Measurements from ENCODE around the gene FAM124A. TPM values are rescaled to one million over a fixed set of nuclear protein-coding genes. Genes with fewer than 3 reads are reported as not detected.

Gene FAM124A
- total RNA-seq, 1 experiment from 2014 or later = 3.1 TPM

DNA sequence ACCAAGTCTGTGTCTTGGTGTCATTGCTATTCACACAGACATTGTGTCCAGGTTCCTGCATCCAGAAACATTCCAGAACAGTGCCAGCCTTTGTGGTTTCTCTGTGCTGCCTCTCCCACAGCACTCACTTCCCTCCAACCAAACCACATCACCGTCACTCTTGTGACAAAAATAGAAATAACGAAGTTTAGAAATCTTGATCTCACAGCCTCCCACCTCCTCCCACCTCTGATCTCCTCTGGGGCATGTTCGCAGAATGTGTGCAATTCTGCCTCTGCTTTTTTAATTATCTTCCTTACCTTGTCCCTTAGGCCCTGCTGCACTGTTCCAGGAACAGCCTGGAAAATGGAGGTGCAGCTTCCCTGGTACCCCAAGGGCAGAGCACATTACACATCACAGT is 108.6 kb downstream of the FAM124A start:
- no peaks in the 10 kb centered on the region for H3K9me2 ChIP-seq (ENCODE audit: insufficient read depth)
- RAD21 ChIA-PET (ENCODE audit: low non-redundant PET in 1 of 2, low total read pairs in 2 of 2, uncharacterized antibody in 2 of 2, unreplicated experiment in 2 of 2) = no interaction called here
- no peak overlapping the region for H2AFZ ChIP-seq (ENCODE audit: low read depth, low read length, poor library complexity, severe bottlenecking)
- no peak overlapping the region for H3K27ac ChIP-seq (ENCODE audit: low read depth, low read length)
- POLR2A ChIA-PET = interaction anchor here (0.6 kb wide), 1 partner anchor 779 kb away, joined by 3 read pairs; no protein-coding TSS in a partner anchor
- H3K4me2 ChIP-seq (ENCODE audit: low read length) = no peak overlapping the region
- TF ChIP-seq ZFX (IDR thresholded peaks at IDR 0.05) (no peak), EGR1 (IDR thresholded peaks at IDR 0.05; ENCODE audit: low read depth) (no peak)
- H3K27me3 ChIP-seq (ENCODE audit: insufficient read depth, low read length) = no peaks in the 10 kb centered on the region
- intact Hi-C loops (cut with micrococcal nuclease) = no loop called here
- no peaks in the 10 kb centered on the region for H3K79me2 ChIP-seq (ENCODE audit: insufficient read depth, low read length)
- H4K20me1 ChIP-seq (ENCODE audit: insufficient read depth) = no peaks in the 10 kb centered on the region
- BruUV-seq (replicated peaks) = no TSS peak
- DNase-seq (ENCODE audit: low read depth, low spot score) = no peak
- no peaks in the 10 kb centered on the region for H3K36me3 ChIP-seq (ENCODE audit: control insufficient read depth in 1 of 2, insufficient read depth in 2 of 2, low read length in 2 of 2)
- no peak overlapping the region for H3K9ac ChIP-seq (ENCODE audit: low read length)
- no peak for ATAC-seq
- CTCF ChIA-PET = no interaction called here
- no peaks in the 10 kb centered on the region for H3K4me1 ChIP-seq (ENCODE audit: control insufficient read depth in 1 of 2, insufficient read depth in 2 of 2, low read length in 2 of 2)
- no peak overlapping the region for H3K4me3 ChIP-seq (replicated peaks in 1 of 2; ENCODE audit: low read depth in 1 of 2, low read length in 2 of 2)
- H3K9me3 ChIP-seq (ENCODE audit: control insufficient read depth in 1 of 2, insufficient read depth in 1 of 2, low read depth in 1 of 2, low read length in 2 of 2) = no peaks in the 10 kb centered on the region

DNA sequence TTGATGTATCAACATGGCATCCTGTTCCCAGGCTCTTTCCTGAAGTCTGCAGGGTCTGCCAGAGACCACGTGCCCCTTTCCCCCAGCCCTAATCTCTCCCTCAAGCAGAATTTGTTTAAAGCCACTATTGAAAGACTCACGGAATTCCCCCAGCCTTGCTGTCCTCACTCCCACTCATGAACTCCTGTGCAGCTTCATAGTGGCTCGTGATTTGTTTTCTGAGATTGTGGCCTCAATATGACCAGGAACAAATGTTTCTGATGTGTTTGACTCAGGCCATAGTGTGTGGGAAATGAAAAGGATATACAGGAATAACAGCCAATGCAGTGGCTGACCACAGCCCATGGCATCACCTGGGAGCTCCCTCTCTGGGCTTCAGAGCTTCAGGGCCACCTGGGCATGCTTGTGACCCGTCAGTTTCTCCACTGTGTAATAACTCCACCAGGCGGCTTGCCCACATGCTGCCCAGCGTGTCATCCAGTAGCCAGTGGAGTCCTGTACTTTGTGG is 109.2 kb downstream of the FAM124A start:
- CTCF ChIA-PET = no interaction called here
- H2AFZ ChIP-seq (ENCODE audit: low read depth, low read length, poor library complexity, severe bottlenecking) = no peak overlapping the region
- POLR2A ChIA-PET = interaction anchor here (0.6 kb wide), 1 partner anchor 778 kb away, joined by 3 read pairs; no protein-coding TSS in a partner anchor
- no peaks in the 10 kb centered on the region for H3K4me1 ChIP-seq (ENCODE audit: control insufficient read depth in 1 of 2, insufficient read depth in 2 of 2, low read length in 2 of 2)
- no peak overlapping the region for H3K4me3 ChIP-seq (replicated peaks in 1 of 2; ENCODE audit: low read depth in 1 of 2, low read length in 2 of 2)
- TF ChIP-seq, protein P1, sequence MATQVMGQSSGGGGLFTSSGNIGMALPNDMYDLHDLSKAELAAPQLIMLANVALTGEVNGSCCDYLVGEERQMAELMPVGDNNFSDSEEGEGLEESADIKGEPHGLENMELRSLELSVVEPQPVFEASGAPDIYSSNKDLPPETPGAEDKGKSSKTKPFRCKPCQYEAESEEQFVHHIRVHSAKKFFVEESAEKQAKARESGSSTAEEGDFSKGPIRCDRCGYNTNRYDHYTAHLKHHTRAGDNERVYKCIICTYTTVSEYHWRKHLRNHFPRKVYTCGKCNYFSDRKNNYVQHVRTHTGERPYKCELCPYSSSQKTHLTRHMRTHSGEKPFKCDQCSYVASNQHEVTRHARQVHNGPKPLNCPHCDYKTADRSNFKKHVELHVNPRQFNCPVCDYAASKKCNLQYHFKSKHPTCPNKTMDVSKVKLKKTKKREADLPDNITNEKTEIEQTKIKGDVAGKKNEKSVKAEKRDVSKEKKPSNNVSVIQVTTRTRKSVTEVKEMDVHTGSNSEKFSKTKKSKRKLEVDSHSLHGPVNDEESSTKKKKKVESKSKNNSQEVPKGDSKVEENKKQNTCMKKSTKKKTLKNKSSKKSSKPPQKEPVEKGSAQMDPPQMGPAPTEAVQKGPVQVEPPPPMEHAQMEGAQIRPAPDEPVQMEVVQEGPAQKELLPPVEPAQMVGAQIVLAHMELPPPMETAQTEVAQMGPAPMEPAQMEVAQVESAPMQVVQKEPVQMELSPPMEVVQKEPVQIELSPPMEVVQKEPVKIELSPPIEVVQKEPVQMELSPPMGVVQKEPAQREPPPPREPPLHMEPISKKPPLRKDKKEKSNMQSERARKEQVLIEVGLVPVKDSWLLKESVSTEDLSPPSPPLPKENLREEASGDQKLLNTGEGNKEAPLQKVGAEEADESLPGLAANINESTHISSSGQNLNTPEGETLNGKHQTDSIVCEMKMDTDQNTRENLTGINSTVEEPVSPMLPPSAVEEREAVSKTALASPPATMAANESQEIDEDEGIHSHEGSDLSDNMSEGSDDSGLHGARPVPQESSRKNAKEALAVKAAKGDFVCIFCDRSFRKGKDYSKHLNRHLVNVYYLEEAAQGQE (IDR thresholded peaks at IDR 0.05; ENCODE audit: low read depth) = no peak
- TF ChIP-seq, protein P2, sequence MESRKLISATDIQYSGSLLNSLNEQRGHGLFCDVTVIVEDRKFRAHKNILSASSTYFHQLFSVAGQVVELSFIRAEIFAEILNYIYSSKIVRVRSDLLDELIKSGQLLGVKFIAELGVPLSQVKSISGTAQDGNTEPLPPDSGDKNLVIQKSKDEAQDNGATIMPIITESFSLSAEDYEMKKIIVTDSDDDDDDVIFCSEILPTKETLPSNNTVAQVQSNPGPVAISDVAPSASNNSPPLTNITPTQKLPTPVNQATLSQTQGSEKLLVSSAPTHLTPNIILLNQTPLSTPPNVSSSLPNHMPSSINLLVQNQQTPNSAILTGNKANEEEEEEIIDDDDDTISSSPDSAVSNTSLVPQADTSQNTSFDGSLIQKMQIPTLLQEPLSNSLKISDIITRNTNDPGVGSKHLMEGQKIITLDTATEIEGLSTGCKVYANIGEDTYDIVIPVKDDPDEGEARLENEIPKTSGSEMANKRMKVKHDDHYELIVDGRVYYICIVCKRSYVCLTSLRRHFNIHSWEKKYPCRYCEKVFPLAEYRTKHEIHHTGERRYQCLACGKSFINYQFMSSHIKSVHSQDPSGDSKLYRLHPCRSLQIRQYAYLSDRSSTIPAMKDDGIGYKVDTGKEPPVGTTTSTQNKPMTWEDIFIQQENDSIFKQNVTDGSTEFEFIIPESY (IDR thresholded peaks at IDR 0.05; ENCODE audit: extremely low read depth, insufficient replicate concordance, low read length) = no peak
- TF ChIP-seq YY1 (IDR thresholded peaks at IDR 0.05; ENCODE audit: extremely low read depth, insufficient replicate concordance, low read depth, low read length) = no peak
- no peak for TF ChIP-seq EGR1 (IDR thresholded peaks at IDR 0.05; ENCODE audit: low read depth)
- TF ChIP-seq, protein P3, sequence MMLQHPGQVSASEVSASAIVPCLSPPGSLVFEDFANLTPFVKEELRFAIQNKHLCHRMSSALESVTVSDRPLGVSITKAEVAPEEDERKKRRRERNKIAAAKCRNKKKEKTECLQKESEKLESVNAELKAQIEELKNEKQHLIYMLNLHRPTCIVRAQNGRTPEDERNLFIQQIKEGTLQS (IDR thresholded peaks at IDR 0.05) = no peak
- TF ChIP-seq, protein P4, sequence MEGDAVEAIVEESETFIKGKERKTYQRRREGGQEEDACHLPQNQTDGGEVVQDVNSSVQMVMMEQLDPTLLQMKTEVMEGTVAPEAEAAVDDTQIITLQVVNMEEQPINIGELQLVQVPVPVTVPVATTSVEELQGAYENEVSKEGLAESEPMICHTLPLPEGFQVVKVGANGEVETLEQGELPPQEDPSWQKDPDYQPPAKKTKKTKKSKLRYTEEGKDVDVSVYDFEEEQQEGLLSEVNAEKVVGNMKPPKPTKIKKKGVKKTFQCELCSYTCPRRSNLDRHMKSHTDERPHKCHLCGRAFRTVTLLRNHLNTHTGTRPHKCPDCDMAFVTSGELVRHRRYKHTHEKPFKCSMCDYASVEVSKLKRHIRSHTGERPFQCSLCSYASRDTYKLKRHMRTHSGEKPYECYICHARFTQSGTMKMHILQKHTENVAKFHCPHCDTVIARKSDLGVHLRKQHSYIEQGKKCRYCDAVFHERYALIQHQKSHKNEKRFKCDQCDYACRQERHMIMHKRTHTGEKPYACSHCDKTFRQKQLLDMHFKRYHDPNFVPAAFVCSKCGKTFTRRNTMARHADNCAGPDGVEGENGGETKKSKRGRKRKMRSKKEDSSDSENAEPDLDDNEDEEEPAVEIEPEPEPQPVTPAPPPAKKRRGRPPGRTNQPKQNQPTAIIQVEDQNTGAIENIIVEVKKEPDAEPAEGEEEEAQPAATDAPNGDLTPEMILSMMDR (IDR thresholded peaks at IDR 0.05 in 2 of 3, conservative IDR thresholded peaks at IDR 0.05 in 1 of 3; ENCODE audit: borderline replicate concordance in 1 of 3, insufficient read depth in 1 of 3, low read depth in 2 of 3, low read length in 2 of 3) = no peak
- no peaks in the 10 kb centered on the region for H3K79me2 ChIP-seq (ENCODE audit: insufficient read depth, low read length)
- H3K27me3 ChIP-seq (ENCODE audit: insufficient read depth, low read length) = no peaks in the 10 kb centered on the region
- H3K4me2 ChIP-seq (ENCODE audit: low read length) = no peak overlapping the region
- BruUV-seq (replicated peaks) = no TSS peak
- DNase-seq (ENCODE audit: low read depth, low spot score) (no peak), ATAC-seq (no peak)
- RAD21 ChIA-PET (ENCODE audit: low non-redundant PET in 1 of 2, low total read pairs in 2 of 2, uncharacterized antibody in 2 of 2, unreplicated experiment in 2 of 2) = no interaction called here
- no peaks in the 10 kb centered on the region for H4K20me1 ChIP-seq (ENCODE audit: insufficient read depth)
- no peaks in the 10 kb centered on the region for H3K9me3 ChIP-seq (ENCODE audit: control insufficient read depth in 1 of 2, insufficient read depth in 1 of 2, low read depth in 1 of 2, low read length in 2 of 2)
- H3K9me2 ChIP-seq (ENCODE audit: insufficient read depth) = no peaks in the 10 kb centered on the region
- intact Hi-C loops (cut with micrococcal nuclease) = no loop called here
- H3K27ac ChIP-seq (ENCODE audit: low read depth, low read length) = no peak overlapping the region
- no peaks in the 10 kb centered on the region for H3K36me3 ChIP-seq (ENCODE audit: control insufficient read depth in 1 of 2, insufficient read depth in 2 of 2, low read length in 2 of 2)
- no peak overlapping the region for H3K9ac ChIP-seq (ENCODE audit: low read length)
